Body of pancreas (tissue), 4 donors: ENCODE data around the gene CDS1. TPM values are rescaled to one million over a fixed set of nuclear protein-coding genes. Genes with fewer than 3 reads are reported as not detected.

Source experiments
- ATAC-seq: fragments of 150-250 bp; one replicate; pipeline ENCODE4 v1.9.1; 2016
- DNase-seq, 4 donors: peaks; one replicate each; pipeline ENCODE4 v3.0.0-alpha.2; 2019
- H3K27ac ChIP-seq, 4 donors: fragments of 200-600 bp; sonication (generic); 1 replicate in 3 of 4; 2 replicates in 1 of 4; pipeline versions ENCODE4 v1.5.1 to v1.6.1; 2016 to 2019; ENCODE audit warnings: mild to moderate bottlenecking in 1 of 4, mixed read lengths in 1 of 4, moderate library complexity in 1 of 4
- H3K27me3 ChIP-seq, 2 donors: fragments of 200-600 bp; sonication (generic); one replicate each; pipeline ENCODE4 v1.6.0; 2016; ENCODE audit warnings: mild to moderate bottlenecking in 1 of 2
- H3K36me3 ChIP-seq, 2 donors: fragments of 200-600 bp; sonication (generic); replicated peaks in 1 of 2; 2 replicates each; pipeline ENCODE4 v1.5.1; 2016; ENCODE audit warnings: low read depth in 2 of 2; ENCODE audit not compliant: insufficient read depth in 1 of 2
- H3K4me1 ChIP-seq: fragments of 200-600 bp; sonication (generic); one replicate; pipeline ENCODE4 v1.6.0; 2016
- H3K4me3 ChIP-seq, 2 donors: fragments of 200-600 bp; sonication (generic); 1 replicate in 1 of 2; 2 replicates in 1 of 2; pipeline ENCODE4 v1.5.1; 2016 to 2019
- H3K9me3 ChIP-seq, 3 donors: fragments of 200-600 bp; sonication (generic); 1 replicate in 2 of 3; 2 replicates in 1 of 3; pipeline ENCODE4 v1.5.1; 2016
- POLR2A ChIP-seq, 3 donors: fragments of 450-650 bp; IDR thresholded peaks; one replicate each; pipeline ENCODE4 v1.6.1; 2016; ENCODE audit warnings: antibody characterized with exemption in 3 of 3, mild to moderate bottlenecking in 2 of 3
- WGBS, 2 donors: methylation state at CpG; one replicate each; pipeline ENCODE4 v1.1.5; 2017; 5-methylcytosine and 5-hydroxymethylcytosine counted together
- intact Hi-C: fragments of 100-400 bp; cut with DNase I; formaldehyde crosslinking; loops from one replicate; pipeline ENCODE4 v1.15.1; 2023
- total RNA-seq, 2 donors: library from RNA; depleted of rRNA; stranded (reverse); fragments of >200 nt; gene quantifications; one replicate each; pipeline ENCODE4 v1.1.0, GENCODE V29; 2016
- TF ChIP-seq, protein P1 (sequence below), 7 experiments: fragments of 450-650 bp in 4 of 7; fragments of 200-600 bp in 3 of 7; sonication (generic) in 3 of 7; IDR thresholded peaks; one replicate each; pipeline ENCODE4 v1.5.1; 2016 to 2019; ENCODE audit warnings: antibody characterized with exemption in 7 of 7

Gene CDS1
- total RNA-seq, 2 donors from 2014 or later: 5.2 to 5.9 TPM

DNA sequence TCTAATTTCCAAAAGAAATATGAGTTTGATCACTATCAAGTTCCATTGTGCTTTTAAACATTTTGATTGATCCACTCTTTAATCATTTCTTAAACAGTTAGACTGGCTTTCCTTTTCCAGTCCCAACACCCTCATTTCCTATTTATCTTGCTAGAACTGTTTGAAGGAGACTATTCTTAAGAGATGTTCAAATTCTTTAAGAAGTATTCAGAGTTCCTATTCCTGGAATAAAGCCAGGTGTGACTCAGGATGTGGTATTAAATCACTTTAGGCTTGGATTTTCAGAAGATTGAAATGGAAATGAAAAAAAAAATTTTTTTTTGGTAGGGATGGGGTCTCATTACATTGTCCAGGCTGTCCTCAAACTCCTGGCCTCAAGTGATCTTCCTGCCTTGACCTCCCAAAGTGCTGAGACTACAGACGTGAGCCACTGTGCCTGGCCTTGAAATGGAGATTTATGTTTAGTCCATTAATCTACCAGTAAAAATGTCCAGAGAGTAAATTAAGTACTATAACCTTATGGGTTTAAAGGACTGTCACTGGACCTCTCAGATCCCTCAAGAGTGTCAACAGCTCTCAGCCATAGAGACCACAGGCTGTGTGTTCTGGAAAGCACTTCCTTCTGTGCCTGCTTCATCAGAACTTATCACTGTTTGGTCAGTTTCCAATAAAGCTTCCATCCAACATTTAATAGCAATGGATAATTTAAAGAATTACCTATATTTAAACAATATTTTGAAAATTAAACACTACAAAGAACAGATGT, 90.7 kb downstream of the CDS1 start:
- Histone ChIP-seq H3K4me3 (no peak overlapping the region), H3K9me3 (no peaks in the 10 kb centered on the region), H3K27me3 (no peaks in the 10 kb centered on the region), H3K27ac (no peak overlapping the region), H3K4me1 (no peaks in the 10 kb centered on the region), H3K36me3 (peaks cover 0 to 26% of the 10 kb centered on the region in 2 donors)
- ATAC-seq (no peak), DNase-seq (no peak)
- intact Hi-C loops: no loop called here
- TF ChIP-seq POLR2A (IDR thresholded peaks at IDR 0.05): no peak
- TF ChIP-seq, protein P1, sequence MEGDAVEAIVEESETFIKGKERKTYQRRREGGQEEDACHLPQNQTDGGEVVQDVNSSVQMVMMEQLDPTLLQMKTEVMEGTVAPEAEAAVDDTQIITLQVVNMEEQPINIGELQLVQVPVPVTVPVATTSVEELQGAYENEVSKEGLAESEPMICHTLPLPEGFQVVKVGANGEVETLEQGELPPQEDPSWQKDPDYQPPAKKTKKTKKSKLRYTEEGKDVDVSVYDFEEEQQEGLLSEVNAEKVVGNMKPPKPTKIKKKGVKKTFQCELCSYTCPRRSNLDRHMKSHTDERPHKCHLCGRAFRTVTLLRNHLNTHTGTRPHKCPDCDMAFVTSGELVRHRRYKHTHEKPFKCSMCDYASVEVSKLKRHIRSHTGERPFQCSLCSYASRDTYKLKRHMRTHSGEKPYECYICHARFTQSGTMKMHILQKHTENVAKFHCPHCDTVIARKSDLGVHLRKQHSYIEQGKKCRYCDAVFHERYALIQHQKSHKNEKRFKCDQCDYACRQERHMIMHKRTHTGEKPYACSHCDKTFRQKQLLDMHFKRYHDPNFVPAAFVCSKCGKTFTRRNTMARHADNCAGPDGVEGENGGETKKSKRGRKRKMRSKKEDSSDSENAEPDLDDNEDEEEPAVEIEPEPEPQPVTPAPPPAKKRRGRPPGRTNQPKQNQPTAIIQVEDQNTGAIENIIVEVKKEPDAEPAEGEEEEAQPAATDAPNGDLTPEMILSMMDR (IDR thresholded peaks at IDR 0.05): no peak
- WGBS, 2 donors: 44 to 57% methylated on average over 1 of the region's 1 CpG

DNA sequence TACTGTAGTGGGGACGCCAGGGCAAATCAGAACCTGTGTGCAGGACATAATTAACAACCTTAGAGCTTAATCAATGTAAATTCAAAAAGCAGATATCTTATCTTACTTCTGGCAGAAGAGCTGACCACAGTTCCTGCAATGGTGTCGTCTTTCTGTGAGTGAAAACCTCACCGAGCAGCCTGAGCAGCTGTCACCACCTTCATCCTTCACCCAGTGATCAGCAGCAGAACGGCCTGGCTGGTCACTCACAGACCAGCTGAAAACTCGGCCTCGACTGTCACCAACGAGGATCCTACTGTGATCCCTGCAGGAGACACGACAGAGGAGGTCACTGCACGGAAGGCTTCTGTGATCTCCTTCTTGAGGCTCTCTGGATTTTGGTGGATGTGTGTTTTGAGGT, 94.2 kb downstream of the CDS1 start:
- intact Hi-C loops: no loop called here
- no peaks in the 10 kb centered on the region for H3K27me3 ChIP-seq
- H3K27ac ChIP-seq: no peak overlapping the region
- peaks cover 0 to 19% of the 10 kb centered on the region in 2 donors for H3K36me3 ChIP-seq
- 72 to 79% methylated on average over 4 to 9 of the region's 9 CpGs for WGBS, 2 donors
- DNase-seq: no peak
- H3K4me1 ChIP-seq: no peaks in the 10 kb centered on the region
- no peaks in the 10 kb centered on the region for H3K9me3 ChIP-seq
- H3K4me3 ChIP-seq: no peak overlapping the region
- TF ChIP-seq, protein P1 (IDR thresholded peaks at IDR 0.05): no peak
- no peak for ATAC-seq

DNA sequence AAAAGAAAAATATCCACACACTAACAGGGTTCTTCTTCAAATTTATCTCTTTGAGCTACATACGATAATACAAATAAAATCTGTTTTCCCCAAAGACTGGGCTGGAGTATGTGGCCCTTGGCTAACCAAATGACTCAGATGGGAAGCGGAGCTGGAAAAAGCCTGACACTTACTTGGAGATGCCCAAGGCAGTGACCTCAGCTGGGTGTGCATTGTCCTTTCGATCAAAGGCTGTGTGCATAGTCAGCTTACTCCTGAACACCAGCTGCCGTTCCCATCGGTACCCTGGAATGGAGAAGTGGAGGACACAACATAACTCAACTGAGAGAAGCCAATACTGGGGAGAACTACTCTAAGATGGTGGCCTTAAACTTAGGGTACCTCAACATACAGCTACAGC, 95.1 kb downstream of the CDS1 start:
- no peak for DNase-seq
- no peak overlapping the region for H3K4me3 ChIP-seq
- H3K9me3 ChIP-seq: no peaks in the 10 kb centered on the region
- 92 to 97% methylated on average over 5 of the region's 5 CpGs for WGBS, 2 donors
- peaks cover 0 to 18% of the 10 kb centered on the region in 2 donors for H3K36me3 ChIP-seq
- ATAC-seq: no peak
- intact Hi-C loops: no loop called here
- no peaks in the 10 kb centered on the region for H3K4me1 ChIP-seq
- H3K27me3 ChIP-seq: no peaks in the 10 kb centered on the region
- TF ChIP-seq, protein P1 (IDR thresholded peaks at IDR 0.05): no peak
- no peak for TF ChIP-seq POLR2A (IDR thresholded peaks at IDR 0.05)
- H3K27ac ChIP-seq: no peak overlapping the region

GRCh38 chr4:84678976-84679744, 96.2 kb downstream of the CDS1 start:
- Histone ChIP-seq H3K27ac (no peak overlapping the region), H3K4me1 (no peaks in the 10 kb centered on the region), H3K36me3 (peaks cover 0 to 21% of the 10 kb centered on the region in 2 donors), H3K4me3 (no peak overlapping the region), H3K27me3 (no peaks in the 10 kb centered on the region), H3K9me3 (no peaks in the 10 kb centered on the region)
- DNase-seq (no peak), ATAC-seq (no peak)
- TF ChIP-seq, protein P1 (IDR thresholded peaks at IDR 0.05): no peak
- no peak for TF ChIP-seq POLR2A (IDR thresholded peaks at IDR 0.05)
- intact Hi-C loops: no loop called here
- WGBS, 2 donors: 91 to 92% methylated on average over 14 of the region's 14 CpGs
